Measurements from ENCODE around the gene EPB41. TPM values are rescaled to one million over a fixed set of nuclear protein-coding genes. Genes with fewer than 3 reads are reported as not detected.

EPB41 gene
- total RNA-seq, 1 experiment from 2014 or later = 41.7 TPM

DNA sequence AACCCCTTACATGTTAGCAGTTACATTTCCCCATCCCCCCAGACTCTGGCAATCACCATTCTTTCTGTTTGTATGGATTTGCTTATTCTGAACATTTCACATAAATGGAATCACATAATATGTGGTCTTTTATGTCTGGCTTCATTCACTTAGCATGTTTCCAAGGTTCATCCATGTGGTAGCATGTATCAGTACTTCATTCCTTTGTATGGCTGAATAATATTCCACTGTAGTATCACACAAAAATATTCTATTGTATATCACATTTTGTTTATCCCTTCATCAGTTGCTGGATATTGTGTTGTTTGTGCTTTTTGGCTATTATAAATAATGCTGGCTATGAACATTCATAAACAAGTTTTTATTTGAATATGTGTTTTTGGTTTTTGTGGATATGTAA, 22.2 kb downstream of the EPB41 start:
- intact Hi-C loops (cut with micrococcal nuclease) = no loop called here
- POLR2A ChIA-PET = no interaction called here
- no TSS peak for BruUV-seq (replicated peaks)

More for the DNA sequence above, 22.2 kb downstream of the EPB41 start:
- H3K4me3 ChIP-seq (replicated peaks in 1 of 2; ENCODE audit: low read depth in 1 of 2, low read length in 2 of 2) = no peak overlapping the region
- H3K9me3 ChIP-seq (ENCODE audit: control insufficient read depth in 1 of 2, insufficient read depth in 1 of 2, low read depth in 1 of 2, low read length in 2 of 2) = no peaks in the 10 kb centered on the region
- TF ChIP-seq EGR1 (IDR thresholded peaks at IDR 0.05; ENCODE audit: low read depth) (no peak), TCF7L2 (IDR thresholded peaks at IDR 0.05; ENCODE audit: borderline replicate concordance, extremely low read depth, insufficient read depth, insufficient read length) (no peak), ZFX (IDR thresholded peaks at IDR 0.05) (no peak), FOSL1 (IDR thresholded peaks at IDR 0.05; ENCODE audit: low read depth) (no peak), ELF1 (IDR thresholded peaks at IDR 0.05; ENCODE audit: borderline replicate concordance, low read depth) (no peak), CBX3 (IDR thresholded peaks at IDR 0.05; ENCODE audit: low read depth) (no peak), SP1 (IDR thresholded peaks at IDR 0.05; ENCODE audit: low read depth) (no peak), POLR2AphosphoS5 (IDR thresholded peaks at IDR 0.05; ENCODE audit: low read depth, low read length) (no peak), EZH2phosphoT487 (IDR thresholded peaks at IDR 0.05; ENCODE audit: borderline replicate concordance) (no peak), ZNF274 (IDR thresholded peaks at IDR 0.05; ENCODE audit: low read depth, low read length) (no peak), SIN3A (IDR thresholded peaks at IDR 0.05; ENCODE audit: low read depth) (no peak)
- TF ChIP-seq, protein P1, sequence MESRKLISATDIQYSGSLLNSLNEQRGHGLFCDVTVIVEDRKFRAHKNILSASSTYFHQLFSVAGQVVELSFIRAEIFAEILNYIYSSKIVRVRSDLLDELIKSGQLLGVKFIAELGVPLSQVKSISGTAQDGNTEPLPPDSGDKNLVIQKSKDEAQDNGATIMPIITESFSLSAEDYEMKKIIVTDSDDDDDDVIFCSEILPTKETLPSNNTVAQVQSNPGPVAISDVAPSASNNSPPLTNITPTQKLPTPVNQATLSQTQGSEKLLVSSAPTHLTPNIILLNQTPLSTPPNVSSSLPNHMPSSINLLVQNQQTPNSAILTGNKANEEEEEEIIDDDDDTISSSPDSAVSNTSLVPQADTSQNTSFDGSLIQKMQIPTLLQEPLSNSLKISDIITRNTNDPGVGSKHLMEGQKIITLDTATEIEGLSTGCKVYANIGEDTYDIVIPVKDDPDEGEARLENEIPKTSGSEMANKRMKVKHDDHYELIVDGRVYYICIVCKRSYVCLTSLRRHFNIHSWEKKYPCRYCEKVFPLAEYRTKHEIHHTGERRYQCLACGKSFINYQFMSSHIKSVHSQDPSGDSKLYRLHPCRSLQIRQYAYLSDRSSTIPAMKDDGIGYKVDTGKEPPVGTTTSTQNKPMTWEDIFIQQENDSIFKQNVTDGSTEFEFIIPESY (IDR thresholded peaks at IDR 0.05; ENCODE audit: extremely low read depth, insufficient replicate concordance, low read length) = no peak
- TF ChIP-seq, protein P2, sequence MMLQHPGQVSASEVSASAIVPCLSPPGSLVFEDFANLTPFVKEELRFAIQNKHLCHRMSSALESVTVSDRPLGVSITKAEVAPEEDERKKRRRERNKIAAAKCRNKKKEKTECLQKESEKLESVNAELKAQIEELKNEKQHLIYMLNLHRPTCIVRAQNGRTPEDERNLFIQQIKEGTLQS (IDR thresholded peaks at IDR 0.05) = no peak
- TF ChIP-seq, protein P3, sequence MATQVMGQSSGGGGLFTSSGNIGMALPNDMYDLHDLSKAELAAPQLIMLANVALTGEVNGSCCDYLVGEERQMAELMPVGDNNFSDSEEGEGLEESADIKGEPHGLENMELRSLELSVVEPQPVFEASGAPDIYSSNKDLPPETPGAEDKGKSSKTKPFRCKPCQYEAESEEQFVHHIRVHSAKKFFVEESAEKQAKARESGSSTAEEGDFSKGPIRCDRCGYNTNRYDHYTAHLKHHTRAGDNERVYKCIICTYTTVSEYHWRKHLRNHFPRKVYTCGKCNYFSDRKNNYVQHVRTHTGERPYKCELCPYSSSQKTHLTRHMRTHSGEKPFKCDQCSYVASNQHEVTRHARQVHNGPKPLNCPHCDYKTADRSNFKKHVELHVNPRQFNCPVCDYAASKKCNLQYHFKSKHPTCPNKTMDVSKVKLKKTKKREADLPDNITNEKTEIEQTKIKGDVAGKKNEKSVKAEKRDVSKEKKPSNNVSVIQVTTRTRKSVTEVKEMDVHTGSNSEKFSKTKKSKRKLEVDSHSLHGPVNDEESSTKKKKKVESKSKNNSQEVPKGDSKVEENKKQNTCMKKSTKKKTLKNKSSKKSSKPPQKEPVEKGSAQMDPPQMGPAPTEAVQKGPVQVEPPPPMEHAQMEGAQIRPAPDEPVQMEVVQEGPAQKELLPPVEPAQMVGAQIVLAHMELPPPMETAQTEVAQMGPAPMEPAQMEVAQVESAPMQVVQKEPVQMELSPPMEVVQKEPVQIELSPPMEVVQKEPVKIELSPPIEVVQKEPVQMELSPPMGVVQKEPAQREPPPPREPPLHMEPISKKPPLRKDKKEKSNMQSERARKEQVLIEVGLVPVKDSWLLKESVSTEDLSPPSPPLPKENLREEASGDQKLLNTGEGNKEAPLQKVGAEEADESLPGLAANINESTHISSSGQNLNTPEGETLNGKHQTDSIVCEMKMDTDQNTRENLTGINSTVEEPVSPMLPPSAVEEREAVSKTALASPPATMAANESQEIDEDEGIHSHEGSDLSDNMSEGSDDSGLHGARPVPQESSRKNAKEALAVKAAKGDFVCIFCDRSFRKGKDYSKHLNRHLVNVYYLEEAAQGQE (IDR thresholded peaks at IDR 0.05; ENCODE audit: low read depth) = no peak
- TF ChIP-seq, protein P4, sequence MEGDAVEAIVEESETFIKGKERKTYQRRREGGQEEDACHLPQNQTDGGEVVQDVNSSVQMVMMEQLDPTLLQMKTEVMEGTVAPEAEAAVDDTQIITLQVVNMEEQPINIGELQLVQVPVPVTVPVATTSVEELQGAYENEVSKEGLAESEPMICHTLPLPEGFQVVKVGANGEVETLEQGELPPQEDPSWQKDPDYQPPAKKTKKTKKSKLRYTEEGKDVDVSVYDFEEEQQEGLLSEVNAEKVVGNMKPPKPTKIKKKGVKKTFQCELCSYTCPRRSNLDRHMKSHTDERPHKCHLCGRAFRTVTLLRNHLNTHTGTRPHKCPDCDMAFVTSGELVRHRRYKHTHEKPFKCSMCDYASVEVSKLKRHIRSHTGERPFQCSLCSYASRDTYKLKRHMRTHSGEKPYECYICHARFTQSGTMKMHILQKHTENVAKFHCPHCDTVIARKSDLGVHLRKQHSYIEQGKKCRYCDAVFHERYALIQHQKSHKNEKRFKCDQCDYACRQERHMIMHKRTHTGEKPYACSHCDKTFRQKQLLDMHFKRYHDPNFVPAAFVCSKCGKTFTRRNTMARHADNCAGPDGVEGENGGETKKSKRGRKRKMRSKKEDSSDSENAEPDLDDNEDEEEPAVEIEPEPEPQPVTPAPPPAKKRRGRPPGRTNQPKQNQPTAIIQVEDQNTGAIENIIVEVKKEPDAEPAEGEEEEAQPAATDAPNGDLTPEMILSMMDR (IDR thresholded peaks at IDR 0.05 in 2 of 3, conservative IDR thresholded peaks at IDR 0.05 in 1 of 3; ENCODE audit: borderline replicate concordance in 1 of 3, insufficient read depth in 1 of 3, low read depth in 2 of 3, low read length in 2 of 3) = no peak
- RAD21 ChIA-PET (ENCODE audit: low non-redundant PET in 1 of 2, low total read pairs in 2 of 2, uncharacterized antibody in 2 of 2, unreplicated experiment in 2 of 2) = interaction anchor here in 1 of 2 experiments (0.6 kb wide), 1 partner anchor 144 kb away, joined by 3 read pairs; no protein-coding TSS in a partner anchor
- no peak overlapping the region for H3K27ac ChIP-seq (ENCODE audit: low read depth, low read length)
- no peaks in the 10 kb centered on the region for H3K9me2 ChIP-seq (ENCODE audit: insufficient read depth)
- DNase-seq (ENCODE audit: low read depth, low spot score) (no peak), ATAC-seq (no peak)
- 0 out of 4 replicates have a peak, but pooled peaks cover 0 to 4% of the 10 kb centered on the region in 2 experiments for H3K4me1 ChIP-seq (ENCODE audit: control insufficient read depth in 1 of 2, insufficient read depth in 2 of 2, low read length in 2 of 2)
- no peaks in the 10 kb centered on the region for H3K36me3 ChIP-seq (ENCODE audit: control insufficient read depth in 1 of 2, insufficient read depth in 2 of 2, low read length in 2 of 2)
- H4K20me1 ChIP-seq (ENCODE audit: insufficient read depth) = no peaks in the 10 kb centered on the region
- H3K4me2 ChIP-seq (ENCODE audit: low read length) = no peak overlapping the region
- no peak overlapping the region for H2AFZ ChIP-seq (ENCODE audit: low read depth, low read length, poor library complexity, severe bottlenecking)
- no peaks in the 10 kb centered on the region for H3K27me3 ChIP-seq (ENCODE audit: insufficient read depth, low read length)
- CTCF ChIA-PET = no interaction called here
- H3K79me2 ChIP-seq (ENCODE audit: insufficient read depth, low read length) = peaks cover 9% of the 10 kb centered on the region; the same call in 1 of the 2 replicates
- no peak overlapping the region for H3K9ac ChIP-seq (ENCODE audit: low read length)
